BE2C (cell line): ENCODE results near the gene THSD7A.

Experiments
- DNase-seq: peaks from one replicate; pipeline ENCODE4 v3.0.0-alpha.2; 2020
- H3K27me3 ChIP-seq: fragments of 250-450 bp; sonication (Bioruptor Pico); 2 replicates; pipeline ENCODE4 v1.5.1; 2020; ENCODE audit warnings: mild to moderate bottlenecking
- H3K36me3 ChIP-seq: fragments of 250-450 bp; sonication (Bioruptor Pico); 2 replicates; pipeline ENCODE4 v1.5.1; 2020; ENCODE audit warnings: mild to moderate bottlenecking
- H3K4me1 ChIP-seq: fragments of 250-450 bp; sonication (Bioruptor Pico); 2 replicates; pipeline ENCODE4 v1.5.1; 2020
- H3K4me3 ChIP-seq: 2 replicates; pipeline ENCODE4 v1.5.1; 2011; ENCODE audit warnings: low read depth, low read length
- H3K9me3 ChIP-seq: fragments of 250-450 bp; sonication (Bioruptor Pico); 2 replicates; pipeline ENCODE4 v1.5.1; 2020
- CTCF ChIP-seq: IDR thresholded peaks from 2 replicates; pipeline ENCODE4 v1.5.1; 2012; ENCODE audit warnings: mild to moderate bottlenecking, low read depth, low read length

THSD7A gene

GRCh38 chr7:11474902-11475585, 357.0 kb downstream of the THSD7A start:
- Histone ChIP-seq H3K4me3 (no peak overlapping the region), H3K27me3 (no peaks in the 10 kb centered on the region), H3K36me3 (peaks cover 12% of the 10 kb centered on the region), H3K9me3 (no peaks in the 10 kb centered on the region), H3K4me1 (no peaks in the 10 kb centered on the region)
- DNase-seq = no peak
- no peak for TF ChIP-seq CTCF

GRCh38 chr7:11473807-11474424, 358.1 kb downstream of the THSD7A start:
- DNase-seq = no peak
- no peak for TF ChIP-seq CTCF
- H3K9me3 ChIP-seq = no peaks in the 10 kb centered on the region
- H3K4me3 ChIP-seq = no peak overlapping the region
- H3K27me3 ChIP-seq = no peaks in the 10 kb centered on the region
- H3K36me3 ChIP-seq = peaks cover 12% of the 10 kb centered on the region
- peaks cover 4% of the 10 kb centered on the region; the same call in 1 of the 2 replicates for H3K4me1 ChIP-seq

GRCh38 chr7:11473220-11473619, 358.8 kb downstream of the THSD7A start:
- Histone ChIP-seq H3K9me3 (no peaks in the 10 kb centered on the region), H3K4me3 (no peak overlapping the region), H3K27me3 (no peaks in the 10 kb centered on the region), H3K4me1 (peaks cover 4% of the 10 kb centered on the region; the same call in 1 of the 2 replicates), H3K36me3 (peaks cover 12% of the 10 kb centered on the region)
- no peak for DNase-seq
- TF ChIP-seq CTCF = no peak

- TF ChIP-seq CTCF = no peak
- peaks cover 4% of the 10 kb centered on the region; the same call in 1 of the 2 replicates for H3K4me1 ChIP-seq
- no peaks in the 10 kb centered on the region for H3K27me3 ChIP-seq
- no peaks in the 10 kb centered on the region for H3K9me3 ChIP-seq
- H3K4me3 ChIP-seq = no peak overlapping the region
- peaks cover 12% of the 10 kb centered on the region for H3K36me3 ChIP-seq
- DNase-seq = no peak
These were observed 359.4 kb downstream of the THSD7A start for GRCh38 chr7:11472646-11473045.

GRCh38 chr7:11471255-11471654, 360.7 kb downstream of the THSD7A start:
- DNase-seq = no peak
- no peaks in the 10 kb centered on the region for H3K9me3 ChIP-seq
- peaks cover 4% of the 10 kb centered on the region; the same call in 1 of the 2 replicates for H3K4me1 ChIP-seq
- H3K27me3 ChIP-seq = no peaks in the 10 kb centered on the region
- H3K36me3 ChIP-seq = peaks cover 15% of the 10 kb centered on the region
- no peak overlapping the region for H3K4me3 ChIP-seq
- no peak for TF ChIP-seq CTCF
